ENCODE measurements around the gene ATP2A1. TPM values are rescaled to one million over a fixed set of nuclear protein-coding genes. Genes with fewer than 3 reads are reported as not detected.

Gene ATP2A1
- total and polyA plus RNA-seq, 4 donors = 0.34 to 0.92 (median 0.44) TPM

DNA sequence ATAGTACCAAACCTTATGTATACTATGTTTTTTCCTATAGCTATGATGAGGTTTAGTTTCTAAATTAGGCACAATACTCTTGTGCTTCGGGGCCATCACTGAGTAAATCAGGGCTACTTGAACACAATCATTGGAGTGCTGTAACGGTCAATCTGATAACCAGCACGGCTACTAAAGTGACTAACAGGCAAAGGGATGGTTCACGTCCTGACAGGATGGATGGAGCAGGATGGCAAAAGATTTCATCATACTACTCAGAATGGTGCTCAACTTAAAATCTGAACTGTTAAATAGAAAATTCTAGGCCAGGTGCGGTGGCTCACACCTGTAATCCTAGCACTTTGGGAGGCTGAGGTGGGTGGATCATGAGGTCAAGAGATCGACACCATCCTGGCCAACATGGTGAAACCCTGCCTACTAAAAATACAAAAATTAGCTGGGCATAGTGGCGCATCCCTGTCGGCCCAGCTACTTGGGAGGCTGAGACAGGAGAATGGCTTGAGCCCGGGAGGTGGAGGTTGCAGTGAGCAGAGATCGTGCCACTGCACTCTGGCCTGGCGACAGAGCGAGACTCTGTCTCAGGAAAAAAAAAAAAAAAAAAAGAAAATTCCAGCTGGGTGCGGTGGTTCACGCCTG, 39.2 kb upstream of the ATP2A1 start:
- no peaks in the 10 kb centered on the region for H3K27me3 ChIP-seq (ENCODE audit: control insufficient read depth in 3 of 3, insufficient read depth in 3 of 3, low read length in 2 of 3)
- TF ChIP-seq, protein P1, sequence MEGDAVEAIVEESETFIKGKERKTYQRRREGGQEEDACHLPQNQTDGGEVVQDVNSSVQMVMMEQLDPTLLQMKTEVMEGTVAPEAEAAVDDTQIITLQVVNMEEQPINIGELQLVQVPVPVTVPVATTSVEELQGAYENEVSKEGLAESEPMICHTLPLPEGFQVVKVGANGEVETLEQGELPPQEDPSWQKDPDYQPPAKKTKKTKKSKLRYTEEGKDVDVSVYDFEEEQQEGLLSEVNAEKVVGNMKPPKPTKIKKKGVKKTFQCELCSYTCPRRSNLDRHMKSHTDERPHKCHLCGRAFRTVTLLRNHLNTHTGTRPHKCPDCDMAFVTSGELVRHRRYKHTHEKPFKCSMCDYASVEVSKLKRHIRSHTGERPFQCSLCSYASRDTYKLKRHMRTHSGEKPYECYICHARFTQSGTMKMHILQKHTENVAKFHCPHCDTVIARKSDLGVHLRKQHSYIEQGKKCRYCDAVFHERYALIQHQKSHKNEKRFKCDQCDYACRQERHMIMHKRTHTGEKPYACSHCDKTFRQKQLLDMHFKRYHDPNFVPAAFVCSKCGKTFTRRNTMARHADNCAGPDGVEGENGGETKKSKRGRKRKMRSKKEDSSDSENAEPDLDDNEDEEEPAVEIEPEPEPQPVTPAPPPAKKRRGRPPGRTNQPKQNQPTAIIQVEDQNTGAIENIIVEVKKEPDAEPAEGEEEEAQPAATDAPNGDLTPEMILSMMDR (IDR thresholded peaks at IDR 0.05; ENCODE audit: control extremely low read depth, extremely low read depth) = no peak
- H3K4me1 ChIP-seq (ENCODE audit: control insufficient read depth in 5 of 5, insufficient read depth in 5 of 5, low read length in 5 of 5) = no peaks in the 10 kb centered on the region
- H3K27ac ChIP-seq (ENCODE audit: low read depth in 1 of 2, low read length in 1 of 2) = no peak overlapping the region
- H3K36me3 ChIP-seq (ENCODE audit: control insufficient read depth in 4 of 4, insufficient read depth in 4 of 4, low read length in 4 of 4) = peaks cover 26 to 58% (median 33%) of the 10 kb centered on the region in 4 donors
- H3K9me3 ChIP-seq (ENCODE audit: control insufficient read depth in 4 of 4, insufficient read depth in 3 of 4, low read length in 3 of 4) = no peaks in the 10 kb centered on the region
- 94 to 96% methylated on average over 14 of the region's 14 CpGs for WGBS, 2 donors
- ATAC-seq (ENCODE audit: insufficient read depth, low FRiP score) (no peak), DNase-seq (no peak)
- no peak overlapping the region for H3K4me3 ChIP-seq
- no peak overlapping the region for H3K9ac ChIP-seq (ENCODE audit: insufficient read depth in 1 of 2, low read length in 2 of 2)

DNA sequence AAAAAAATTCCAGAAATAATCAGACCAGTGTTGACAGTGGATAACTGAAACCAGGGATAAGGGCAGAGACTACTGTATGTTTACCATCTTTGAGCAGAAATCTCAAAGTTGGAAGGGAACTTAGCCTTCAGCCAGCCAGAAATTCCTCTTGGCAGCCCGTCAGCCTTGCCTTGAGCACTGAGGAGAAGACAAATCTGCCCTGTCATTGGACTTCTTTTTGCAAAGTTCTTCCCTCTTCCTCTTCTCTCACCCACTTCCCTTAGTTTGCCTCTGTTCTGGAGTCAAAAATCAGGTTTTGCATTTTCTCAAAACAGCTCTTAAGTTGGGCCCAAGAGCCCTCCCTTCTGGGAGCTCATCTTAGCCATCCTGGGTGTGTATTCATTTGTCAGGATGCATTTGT, 38.4 kb upstream of the ATP2A1 start:
- Histone ChIP-seq H3K36me3 (ENCODE audit: control insufficient read depth in 4 of 4, insufficient read depth in 4 of 4, low read length in 4 of 4) (peaks cover 19 to 57% (median 28%) of the 10 kb centered on the region in 4 donors), H3K27me3 (ENCODE audit: control insufficient read depth in 3 of 3, insufficient read depth in 3 of 3, low read length in 2 of 3) (no peaks in the 10 kb centered on the region), H3K9me3 (ENCODE audit: control insufficient read depth in 4 of 4, insufficient read depth in 3 of 4, low read length in 3 of 4) (no peaks in the 10 kb centered on the region), H3K27ac (ENCODE audit: low read depth in 1 of 2, low read length in 1 of 2) (no peak overlapping the region), H3K4me3 (no peak overlapping the region), H3K4me1 (ENCODE audit: control insufficient read depth in 5 of 5, insufficient read depth in 5 of 5, low read length in 5 of 5) (peaks cover 0 to 2% (median under 1%) of the 10 kb centered on the region in 5 donors), H3K9ac (ENCODE audit: insufficient read depth in 1 of 2, low read length in 2 of 2) (no peak overlapping the region)
- 30 to 60% methylated on average over 1 of the region's 1 CpG for WGBS, 2 donors
- TF ChIP-seq, protein P1 (IDR thresholded peaks at IDR 0.05; ENCODE audit: control extremely low read depth, extremely low read depth) = no peak
- ATAC-seq (ENCODE audit: insufficient read depth, low FRiP score) (no peak), DNase-seq (peak in 2 of 3 donors; percentile 11 to 14)

GRCh38 chr16:28842696-28843095, 35.6 kb upstream of the ATP2A1 start:
- WGBS, 2 donors = 95 to 96% methylated on average over 7 of the region's 7 CpGs
- no peak overlapping the region for H3K9ac ChIP-seq (ENCODE audit: insufficient read depth in 1 of 2, low read length in 2 of 2)
- H3K27me3 ChIP-seq (ENCODE audit: control insufficient read depth in 3 of 3, insufficient read depth in 3 of 3, low read length in 2 of 3) = no peaks in the 10 kb centered on the region
- peaks cover 6 to 33% (median 19%) of the 10 kb centered on the region in 4 donors for H3K36me3 ChIP-seq (ENCODE audit: control insufficient read depth in 4 of 4, insufficient read depth in 4 of 4, low read length in 4 of 4)
- H3K4me1 ChIP-seq (ENCODE audit: control insufficient read depth in 5 of 5, insufficient read depth in 5 of 5, low read length in 5 of 5) = peaks cover 0 to 18% (median 9%) of the 10 kb centered on the region in 5 donors
- DNase-seq (no peak), ATAC-seq (ENCODE audit: insufficient read depth, low FRiP score) (no peak)
- H3K9me3 ChIP-seq (ENCODE audit: control insufficient read depth in 4 of 4, insufficient read depth in 3 of 4, low read length in 3 of 4) = no peaks in the 10 kb centered on the region
- no peak overlapping the region for H3K27ac ChIP-seq (ENCODE audit: low read depth in 1 of 2, low read length in 1 of 2)
- H3K4me3 ChIP-seq = no peak overlapping the region
- TF ChIP-seq, protein P1 (IDR thresholded peaks at IDR 0.05; ENCODE audit: control extremely low read depth, extremely low read depth) = no peak
